Hepatocyte (in vitro differentiated cells): ENCODE data around the gene TREH. TPM values are rescaled to one million over a fixed set of nuclear protein-coding genes. Genes with fewer than 3 reads are reported as not detected.
A peak's percentile ranks its signal among the peaks of the same experiment; 100 is the strongest.

Source experiments
- DNase-seq: peaks from one replicate; pipeline ENCODE4 v3.0.0-alpha.2; 2016; ENCODE audit warnings: low spot score
- H2AFZ ChIP-seq: fragments of 200-600 bp; sonication (generic); 2 replicates; pipeline ENCODE4 v1.6.0; 2016; ENCODE audit warnings: antibody characterized with exemption, mild to moderate bottlenecking
- H3K27ac ChIP-seq: fragments of 200-600 bp; sonication (generic); 2 replicates; pipeline ENCODE4 v1.5.1; 2016; ENCODE audit warnings: mild to moderate bottlenecking
- H3K27me3 ChIP-seq: fragments of 200-600 bp; sonication (generic); 2 replicates; pipeline ENCODE4 v1.6.1; 2016
- H3K36me3 ChIP-seq: fragments of 200-600 bp; sonication (generic); replicated peaks from 2 replicates; pipeline ENCODE4 v1.5.1; 2016; ENCODE audit warnings: low read depth; ENCODE audit not compliant: insufficient read depth
- H3K4me1 ChIP-seq: fragments of 200-600 bp; sonication (generic); 2 replicates; pipeline ENCODE4 v1.5.1; 2016; ENCODE audit warnings: mild to moderate bottlenecking, moderate library complexity; ENCODE audit not compliant: insufficient read depth
- H3K4me2 ChIP-seq: fragments of 200-600 bp; sonication (generic); 2 replicates; pipeline ENCODE4 v1.6.0; 2016
- H3K4me3 ChIP-seq: fragments of 200-600 bp; sonication (generic); 2 replicates; pipeline ENCODE4 v1.5.1; 2016; ENCODE audit warnings: mild to moderate bottlenecking
- H3K79me2 ChIP-seq: fragments of 200-600 bp; sonication (generic); 2 replicates; pipeline ENCODE4 v1.6.0; 2017; ENCODE audit warnings: mild to moderate bottlenecking
- H3K9me2 ChIP-seq: fragments of 200-600 bp; sonication (generic); replicated peaks from 2 replicates; pipeline ENCODE4 v1.6.0; 2017; ENCODE audit warnings: mild to moderate bottlenecking; ENCODE audit not compliant: insufficient read depth
- H3K9me3 ChIP-seq: fragments of 200-600 bp; sonication (generic); 2 replicates; pipeline ENCODE4 v1.5.1; 2016; ENCODE audit warnings: low read depth, mild to moderate bottlenecking
- H4K20me1 ChIP-seq: fragments of 200-600 bp; sonication (generic); 2 replicates; pipeline ENCODE4 v1.6.0; 2016; ENCODE audit warnings: mild to moderate bottlenecking; ENCODE audit not compliant: insufficient read depth, poor library complexity, severe bottlenecking
- EZH2 ChIP-seq: fragments of 200-600 bp; sonication (generic); IDR thresholded peaks from 2 replicates; pipeline ENCODE4 v1.6.1; 2016; ENCODE audit warnings: antibody characterized with exemption, mild to moderate bottlenecking, borderline replicate concordance
- EZH2phosphoT487 ChIP-seq: fragments of 200-600 bp; sonication (generic); IDR thresholded peaks from one replicate; pipeline ENCODE4 v1.6.1; 2018; ENCODE audit warnings: antibody characterized with exemption, mild to moderate bottlenecking, low read depth, moderate library complexity; ENCODE audit not compliant: unreplicated experiment, severe bottlenecking
- WGBS: methylation state at CpG from one replicate; pipeline ENCODE4 v1.1.6; 2016; ENCODE audit warnings: low lambda C conversion rate; ENCODE audit errors: missing lambda C conversion rate; 5-methylcytosine and 5-hydroxymethylcytosine counted together
- polyA plus RNA-seq: library from polyadenylated mRNA; unstranded; fragments of >200 nt; fragmentation: Nextera tagmentation; extraction: Ambion mirVana; gene quantifications from 2 replicates; pipeline ENCODE4 v1.2.1, GENCODE V29; 2016
- total RNA-seq: library from RNA; depleted of rRNA; stranded (reverse); fragments of >200 nt; gene quantifications from 2 replicates; pipeline ENCODE4 v1.2.3, GENCODE V29; 2014
- TF ChIP-seq, protein P1 (sequence below): fragments of 200-600 bp; sonication (generic); IDR thresholded peaks from 2 replicates; pipeline ENCODE4 v1.5.1; 2016; ENCODE audit warnings: antibody characterized with exemption, mild to moderate bottlenecking; ENCODE audit not compliant: poor library complexity

TREH gene
- total and polyA plus RNA-seq, 2 experiments from 2014 or later, result 6.6 to 10.7 TPM

DNA sequence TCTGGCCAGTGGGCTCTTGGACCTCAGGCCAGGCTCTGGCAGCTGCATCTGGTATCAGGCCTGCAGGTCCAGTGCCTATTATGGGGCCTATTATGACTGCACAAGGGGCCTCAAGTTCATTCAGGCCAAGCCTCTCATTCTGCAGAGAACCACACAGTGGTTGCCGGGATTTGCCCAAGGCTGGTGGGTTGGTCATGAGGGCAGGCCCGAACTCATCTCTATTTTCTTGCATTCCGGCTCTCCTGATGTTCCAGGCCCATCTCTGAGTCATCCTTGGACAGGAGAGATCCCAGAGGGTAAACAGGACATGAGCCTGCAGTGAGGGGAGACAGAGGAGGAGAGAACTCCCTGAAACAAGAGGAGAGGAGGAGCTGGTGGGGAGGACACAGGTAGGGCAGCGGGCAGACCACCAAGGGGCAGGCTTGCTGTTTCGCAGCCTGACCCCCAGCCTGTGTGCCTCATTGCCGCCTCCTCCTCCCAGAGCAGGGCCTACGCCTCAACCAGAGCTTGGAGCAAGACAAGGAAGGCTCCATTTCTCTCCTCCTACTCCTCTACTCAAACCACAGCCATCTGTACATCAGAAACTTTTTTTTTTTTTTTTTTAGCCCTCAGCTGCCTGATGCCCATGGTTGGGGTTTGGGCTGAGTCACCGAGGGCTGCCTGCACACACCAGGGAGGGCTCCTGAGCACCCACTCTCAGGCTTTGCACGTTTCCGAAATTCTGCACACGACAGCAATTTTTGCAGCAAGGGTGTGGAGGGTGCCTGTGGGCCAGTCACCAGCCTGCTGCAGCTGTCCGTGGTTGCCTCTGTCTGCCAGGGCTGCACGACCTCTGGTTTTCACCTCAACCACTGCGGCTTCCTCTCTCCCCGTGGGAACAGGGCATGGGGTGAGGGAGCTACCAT lies 12.7 kb upstream of the TREH start:
- Histone ChIP-seq H2AFZ (no peak overlapping the region), H3K27me3 (no peaks in the 10 kb centered on the region), H3K9me2 (no peaks in the 10 kb centered on the region), H3K9me3 (no peaks in the 10 kb centered on the region), H3K4me2 (no peak overlapping the region), H4K20me1 (no peaks in the 10 kb centered on the region), H3K4me1 (peaks cover 5% of the 10 kb centered on the region), H3K4me3 (no peak overlapping the region), H3K79me2 (no peaks in the 10 kb centered on the region), H3K27ac (no peak overlapping the region), H3K36me3 (no peaks in the 10 kb centered on the region)
- WGBS, result 72% methylated on average over 15 of the region's 15 CpGs
- no peak for TF ChIP-seq EZH2
- TF ChIP-seq, protein P1, sequence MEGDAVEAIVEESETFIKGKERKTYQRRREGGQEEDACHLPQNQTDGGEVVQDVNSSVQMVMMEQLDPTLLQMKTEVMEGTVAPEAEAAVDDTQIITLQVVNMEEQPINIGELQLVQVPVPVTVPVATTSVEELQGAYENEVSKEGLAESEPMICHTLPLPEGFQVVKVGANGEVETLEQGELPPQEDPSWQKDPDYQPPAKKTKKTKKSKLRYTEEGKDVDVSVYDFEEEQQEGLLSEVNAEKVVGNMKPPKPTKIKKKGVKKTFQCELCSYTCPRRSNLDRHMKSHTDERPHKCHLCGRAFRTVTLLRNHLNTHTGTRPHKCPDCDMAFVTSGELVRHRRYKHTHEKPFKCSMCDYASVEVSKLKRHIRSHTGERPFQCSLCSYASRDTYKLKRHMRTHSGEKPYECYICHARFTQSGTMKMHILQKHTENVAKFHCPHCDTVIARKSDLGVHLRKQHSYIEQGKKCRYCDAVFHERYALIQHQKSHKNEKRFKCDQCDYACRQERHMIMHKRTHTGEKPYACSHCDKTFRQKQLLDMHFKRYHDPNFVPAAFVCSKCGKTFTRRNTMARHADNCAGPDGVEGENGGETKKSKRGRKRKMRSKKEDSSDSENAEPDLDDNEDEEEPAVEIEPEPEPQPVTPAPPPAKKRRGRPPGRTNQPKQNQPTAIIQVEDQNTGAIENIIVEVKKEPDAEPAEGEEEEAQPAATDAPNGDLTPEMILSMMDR, result no peak
- DNase-seq, result no peak

DNA sequence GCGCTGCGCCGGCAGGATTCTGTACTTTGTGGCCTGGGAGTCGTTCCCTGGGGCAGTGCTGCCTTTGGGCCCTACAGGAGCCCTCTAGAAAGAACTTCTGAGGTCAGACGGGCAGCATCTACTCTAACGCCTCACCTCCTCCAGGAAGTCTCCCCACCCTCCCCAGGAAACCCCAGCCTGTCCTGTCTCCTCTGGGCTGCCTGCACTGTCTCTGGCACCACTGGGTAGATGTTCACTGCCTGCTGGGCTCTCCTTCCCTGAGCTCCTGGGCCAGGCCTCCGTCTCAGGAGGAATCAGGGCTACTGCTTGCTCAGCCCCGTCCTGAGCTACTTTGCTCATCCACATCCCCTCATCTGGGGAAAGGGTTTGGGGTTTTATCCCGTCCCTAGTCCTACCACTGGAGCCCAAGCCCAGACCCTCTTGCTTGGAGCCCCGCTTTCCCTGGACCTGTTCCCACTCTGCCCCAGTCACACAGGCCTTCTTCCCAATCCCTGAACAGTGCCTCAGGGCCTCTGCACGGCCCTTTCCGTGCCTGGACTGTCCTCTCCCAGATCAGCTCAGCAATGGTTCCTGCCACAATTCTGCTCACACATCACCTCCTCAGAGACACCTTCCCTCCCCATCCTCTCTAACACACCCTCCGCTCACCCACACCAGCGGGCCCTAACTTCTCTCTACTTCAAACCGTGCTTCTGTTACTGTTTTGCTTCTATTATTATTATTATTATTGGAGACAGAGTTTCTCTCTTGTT lies 11.3 kb upstream of the TREH start:
- DNase-seq, result no peak
- no peak overlapping the region for H2AFZ ChIP-seq
- no peaks in the 10 kb centered on the region for H3K36me3 ChIP-seq
- H3K27me3 ChIP-seq, result no peaks in the 10 kb centered on the region
- no peak overlapping the region for H3K4me3 ChIP-seq
- TF ChIP-seq EZH2 (no peak), EZH2phosphoT487 (no peak)
- TF ChIP-seq, protein P1, result no peak
- WGBS, result 93% methylated on average over 12 of the region's 15 CpGs
- peaks cover 5% of the 10 kb centered on the region for H3K4me1 ChIP-seq
- no peaks in the 10 kb centered on the region for H3K9me3 ChIP-seq
- no peaks in the 10 kb centered on the region for H3K79me2 ChIP-seq
- H3K4me2 ChIP-seq, result peak overlapping the region; percentile 26
- no peaks in the 10 kb centered on the region for H4K20me1 ChIP-seq
- H3K9me2 ChIP-seq, result no peaks in the 10 kb centered on the region
- peak overlapping the region; percentile 10 for H3K27ac ChIP-seq

DNA sequence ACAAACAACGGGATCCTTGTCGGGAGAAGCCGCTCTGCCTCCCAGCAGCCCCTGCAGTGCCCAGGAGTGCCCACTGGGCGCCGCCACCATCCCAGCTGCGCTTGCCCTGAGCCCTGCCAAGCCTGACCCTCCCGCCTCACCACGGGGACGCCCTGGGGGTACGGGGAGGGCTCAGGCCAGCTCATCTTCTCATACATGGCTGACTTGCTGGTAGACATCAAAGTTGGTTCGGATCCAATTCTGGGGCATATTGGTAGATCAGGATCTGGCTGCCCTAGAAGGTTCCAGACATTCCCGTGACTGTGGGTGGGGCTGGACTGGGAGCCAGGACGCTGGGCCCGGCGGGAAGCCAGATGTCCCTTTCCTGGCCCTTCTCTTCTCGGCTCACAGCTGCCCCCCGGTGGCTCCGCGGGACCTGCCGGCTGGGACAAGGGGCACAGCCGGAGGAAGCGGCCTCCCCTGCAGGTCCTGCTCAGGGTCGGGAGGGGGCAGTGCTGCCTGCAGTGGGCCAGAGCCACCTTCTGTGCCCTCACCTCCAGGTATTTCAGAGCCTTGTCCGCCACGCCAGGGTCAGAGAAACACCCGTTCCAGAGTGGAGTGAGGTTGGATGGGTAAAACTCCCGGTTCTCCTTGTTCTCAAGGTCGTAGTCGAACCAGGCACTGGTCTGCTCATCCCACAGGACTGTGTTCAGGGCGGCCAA lies 10.6 kb upstream of the TREH start:
- no peak for TF ChIP-seq EZH2phosphoT487
- TF ChIP-seq, protein P1, result peak; percentile 83
- Histone ChIP-seq H3K4me1 (peaks cover 5% of the 10 kb centered on the region), H3K27me3 (no peaks in the 10 kb centered on the region), H3K4me2 (peak overlapping the region; percentile 74), H4K20me1 (no peaks in the 10 kb centered on the region), H2AFZ (peak overlapping the region; percentile 43), H3K9me2 (no peaks in the 10 kb centered on the region), H3K9me3 (no peaks in the 10 kb centered on the region), H3K27ac (peak overlapping the region; percentile 60), H3K4me3 (no peak overlapping the region), H3K36me3 (no peaks in the 10 kb centered on the region), H3K79me2 (no peaks in the 10 kb centered on the region)
- 8% methylated on average over 30 of the region's 30 CpGs for whole genome bisulfite sequencing
- peak; percentile 97 for DNase-seq
